CD1c-positive myeloid dendritic cell (primary cell): ENCODE measurements around the gene CCDC122.

Experiments used
- DNase-seq: peaks from one replicate; pipeline ENCODE4 v3.0.0-alpha.2; 2016; ENCODE audit errors: extremely low spot score

The CCDC122 gene

DNA sequence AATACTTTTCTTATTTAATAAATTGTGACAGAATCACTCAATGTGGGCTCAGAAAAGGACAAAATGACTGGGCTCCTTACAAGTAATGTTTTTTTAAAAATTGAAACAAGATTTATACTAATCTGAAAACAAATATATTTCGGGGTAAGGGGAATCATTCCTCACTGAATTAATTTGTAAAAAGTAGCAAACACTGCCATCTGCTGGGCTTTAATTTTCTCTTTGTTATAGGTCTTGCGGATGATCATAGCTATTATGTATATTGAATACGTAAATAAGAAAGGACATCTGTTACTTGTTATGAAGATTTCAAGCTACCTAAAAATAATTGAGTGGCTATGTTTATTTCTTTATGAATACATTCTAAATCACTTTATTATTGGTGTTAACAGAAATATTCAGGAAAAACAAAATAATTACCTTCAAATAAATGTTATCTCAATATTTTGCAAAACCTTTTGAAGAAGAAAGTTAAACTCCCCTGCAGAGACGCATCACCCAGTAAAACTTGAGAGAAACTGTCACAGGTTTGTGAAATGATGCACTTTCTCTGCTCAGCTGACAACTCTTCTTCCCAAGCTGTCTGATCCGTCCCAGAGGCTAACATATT is 75.0 kb downstream of the CCDC122 start:
- DNase-seq: peak; percentile 68

GRCh38 chr13:43802511-43802910 is 77.0 kb downstream of the CCDC122 start:
- no peak for DNase-seq

DNA sequence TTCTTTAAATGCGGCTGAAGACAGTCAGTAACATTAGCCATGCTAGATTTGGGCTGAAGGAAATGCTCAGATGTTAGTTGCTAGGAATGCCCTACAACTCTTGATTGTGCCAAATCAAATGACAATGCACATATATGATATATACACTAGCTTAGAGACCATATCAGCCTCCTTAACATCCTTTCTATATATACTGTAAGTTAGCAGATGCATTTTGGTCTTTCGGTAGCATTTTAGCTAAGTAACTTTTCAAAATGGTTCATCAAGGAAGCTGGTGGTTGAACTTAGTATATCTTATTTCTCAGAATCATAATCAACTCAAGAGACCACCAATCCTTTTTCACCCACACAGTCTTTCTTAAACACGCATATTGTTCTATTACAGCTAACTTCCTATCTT is 78.7 kb downstream of the CCDC122 start:
- no peak for DNase-seq

DNA sequence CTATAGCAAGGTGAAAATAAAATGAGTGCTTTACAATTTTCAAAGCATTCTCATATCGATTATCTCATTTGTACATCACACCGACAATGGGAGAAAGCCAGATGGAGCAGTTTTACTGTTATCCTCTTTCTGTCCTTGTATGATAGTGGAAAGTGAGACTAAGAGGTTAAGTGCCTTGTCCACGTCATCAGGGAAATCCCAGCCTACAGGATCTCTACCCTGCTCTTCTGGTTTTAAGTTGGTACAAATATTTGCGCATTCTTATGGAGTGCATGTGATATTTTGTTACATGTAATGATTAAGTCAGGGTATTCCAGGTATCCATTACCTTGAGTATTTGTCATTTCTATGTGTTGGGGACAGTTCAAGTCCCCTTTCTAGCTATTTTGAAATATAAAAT is 80.3 kb downstream of the CCDC122 start:
- DNase-seq: no peak

DNA sequence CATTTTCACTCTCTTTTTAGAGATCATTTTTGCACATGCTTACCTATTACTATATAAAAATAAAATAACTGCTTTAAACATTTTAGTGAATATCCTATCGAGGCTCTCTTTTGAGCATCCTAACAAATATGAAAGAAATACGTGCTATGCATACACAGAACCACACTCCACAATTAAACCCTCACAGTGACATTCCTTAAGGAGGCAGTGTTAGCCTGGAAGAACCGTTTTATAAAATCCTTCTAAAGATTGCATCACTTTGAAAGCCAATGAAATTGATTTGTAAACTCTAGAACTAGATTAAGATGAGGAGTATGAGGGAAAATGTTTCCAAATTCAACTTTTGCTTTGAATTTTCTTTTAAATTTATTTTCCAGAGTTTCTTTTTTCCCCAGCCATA is 81.7 kb downstream of the CCDC122 start:
- no peak for DNase-seq

DNA sequence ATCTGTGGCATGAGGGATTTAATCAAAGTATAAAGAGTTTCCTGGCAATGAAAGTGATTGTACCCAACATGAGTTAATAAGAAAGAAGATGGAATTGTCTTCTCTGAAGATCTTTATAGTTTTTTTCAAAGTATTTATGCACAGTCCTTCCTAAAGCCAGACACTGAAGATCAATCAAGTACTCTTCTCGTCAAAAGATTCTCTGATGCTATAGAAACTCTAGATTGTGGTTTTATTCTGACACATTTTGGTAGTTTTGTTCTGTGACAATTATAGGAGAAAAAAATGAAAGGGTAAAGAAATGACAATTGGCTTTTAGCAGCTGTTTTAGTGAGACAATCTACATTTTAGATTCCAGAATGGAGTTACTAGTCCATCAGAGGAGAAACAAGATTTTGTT is 82.4 kb downstream of the CCDC122 start:
- no peak for DNase-seq

- no peak for DNase-seq
These were observed 85.1 kb downstream of the CCDC122 start for GRCh38 chr13:43794416-43794815.

- DNase-seq: no peak
These were observed 87.3 kb downstream of the CCDC122 start for GRCh38 chr13:43792076-43792881.

DNA sequence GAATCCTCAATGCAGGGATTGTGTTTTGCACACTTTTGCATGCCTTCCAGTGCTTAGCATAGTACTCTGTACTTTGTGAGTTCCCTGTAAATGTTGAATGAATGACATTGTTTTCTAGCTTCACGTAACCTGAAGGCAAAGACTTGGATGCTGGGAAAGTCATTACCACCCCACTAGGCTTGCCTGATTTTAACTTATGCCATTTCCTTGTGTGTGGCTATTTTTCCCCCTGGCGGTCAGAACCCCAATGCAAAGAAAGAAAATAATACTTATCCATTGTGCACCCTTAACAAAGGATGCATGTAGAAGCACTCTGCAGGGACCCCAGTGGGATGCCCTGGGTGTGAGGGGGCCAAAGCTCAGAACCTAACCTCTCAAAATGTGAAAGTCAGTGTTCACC is 91.5 kb downstream of the CCDC122 start:
- DNase-seq: no peak

- no peak for DNase-seq
These were observed 92.0 kb downstream of the CCDC122 start for GRCh38 chr13:43787518-43787891.

- DNase-seq: peak; percentile 54
These were observed 92.6 kb downstream of the CCDC122 start, which contains the start of gene ENOX1 for GRCh38 chr13:43786766-43787517. ENOX1 (minus strand) TSS chr13:43786972.

- DNase-seq: no peak
These were observed 93.1 kb downstream of the CCDC122 start for GRCh38 chr13:43786472-43786765.
